CD4-positive, alpha-beta memory T cell (primary cell): Measurements from ENCODE around the gene PLAC8. TPM values are rescaled to one million over a fixed set of nuclear protein-coding genes. Genes with fewer than 3 reads are reported as not detected.

Experiments used
- polyA plus RNA-seq, 2 donors: library from polyadenylated mRNA; unstranded; fragments of 300-500 nt; fragmentation: Illumina TruSeq; gene quantifications; one replicate each; pipeline ENCODE4 v1.2.3, GENCODE V29; 2021
- total RNA-seq, 2 experiments: library from RNA; stranded (reverse); gene quantifications; one replicate each; pipeline ENCODE4 v1.2.3, GENCODE V29; 2021

PLAC8 gene
- total and polyA plus RNA-seq, 4 experiments from 2014 or later, result 148 to 424 (median 264) TPM

Other genes with a start within 250 kb of the PLAC8 start
- gene SEC31A, start 223.6 kb downstream of the PLAC8 start, total RNA-seq, result 100 to 1,000 TPM; 157 to 167 TPM
- 100 to 1,000 TPM; 138 to 175 TPM for gene SEC31A, start 223.6 kb downstream of the PLAC8 start, polyA plus RNA-seq
- 1 to 10 TPM; 2.7 to 3.7 TPM for gene THAP9, start 214.0 kb downstream of the PLAC8 start, total RNA-seq
- gene THAP9, start 214.0 kb downstream of the PLAC8 start, polyA plus RNA-seq, result 1 to 10 TPM in 1 of 2 donors, under 1 TPM in 1; 0.77 to 2.4 TPM
- 10 to 100 TPM; 19.2 to 21.7 TPM for gene LIN54, start 103.9 kb downstream of the PLAC8 start, total RNA-seq
- 10 to 100 TPM in 1 of 2 donors, 1 to 10 TPM in 1; 7.6 to 11.8 TPM for gene LIN54, start 103.9 kb downstream of the PLAC8 start, polyA plus RNA-seq
- 10 to 100 TPM; 24.6 to 26.1 TPM for gene COPS4, start 79.5 kb downstream of the PLAC8 start, total RNA-seq
- gene COPS4, start 79.5 kb downstream of the PLAC8 start, polyA plus RNA-seq, result 10 to 100 TPM; 69.8 to 91.2 TPM
- 1 to 10 TPM; 6.5 to 7.2 TPM for gene COQ2, start 170.1 kb upstream of the PLAC8 start, total RNA-seq
- gene COQ2, start 170.1 kb upstream of the PLAC8 start, polyA plus RNA-seq, result 1 to 10 TPM; 5.5 to 7.6 TPM
- gene HPSE, start 220.1 kb upstream of the PLAC8 start, total RNA-seq, result 1 to 10 TPM; 8.9 TPM
- gene HPSE, start 220.1 kb upstream of the PLAC8 start, polyA plus RNA-seq, result 1 to 10 TPM; 5.6 to 6.5 TPM